Stimulated activated naive CD8-positive, alpha-beta T cell treated with anti-CD3 and anti-CD28 coated beads, Interleukin-15, amount 100 ng/mL, for 72 hours (primary cell): ENCODE measurements around the gene WDR17.
A peak's percentile ranks its signal among the peaks of the same experiment; 100 is the strongest.

Experiments used
- ATAC-seq: fragments of 150-1000 bp; cut with Tn5 transposase; 2 replicates; pipeline ENCODE4 v1.10.0; 2021; ENCODE audit warnings: mild to moderate bottlenecking, moderate library complexity
- DNase-seq, 2 donors: peaks; one replicate each; pipeline ENCODE4 v3.0.0; 2021 to 2022
- H3K27ac Mint-ChIP-seq, 2 donors: one replicate each; pipeline ENCODE4 v1.8.0; 2022; ENCODE audit warnings: mild to moderate bottlenecking in 2 of 2, mixed read lengths in 2 of 2, moderate library complexity in 2 of 2
- H3K27me3 Mint-ChIP-seq: one replicate; pipeline ENCODE4 v1.8.0; 2022; ENCODE audit warnings: mixed read lengths
- H3K4me1 Mint-ChIP-seq: one replicate; pipeline ENCODE4 v1.8.0; 2022; ENCODE audit warnings: mild to moderate bottlenecking, mixed read lengths
- H3K4me3 Mint-ChIP-seq, 2 donors: one replicate each; pipeline ENCODE4 v1.8.0; 2022; ENCODE audit warnings: mild to moderate bottlenecking in 2 of 2, mixed read lengths in 2 of 2, moderate library complexity in 1 of 2
- H3K9me3 Mint-ChIP-seq, 2 donors: one replicate each; pipeline ENCODE4 v1.8.0; 2022; ENCODE audit warnings: mixed read lengths in 2 of 2

Gene WDR17

GRCh38 chr4:176149680-176150355 lies 84.2 kb downstream of the WDR17 start:
- H3K4me1 Mint-ChIP-seq = no peaks in the 10 kb centered on the region
- no peak for DNase-seq
- no peak for ATAC-seq
- peak overlapping the region in 1 of 2 donors; percentile 33 for H3K27ac Mint-ChIP-seq
- no peak overlapping the region for H3K4me3 Mint-ChIP-seq
- H3K9me3 Mint-ChIP-seq = no peaks in the 10 kb centered on the region
- no peaks in the 10 kb centered on the region for H3K27me3 Mint-ChIP-seq

- no peak overlapping the region for H3K27ac Mint-ChIP-seq
- no peaks in the 10 kb centered on the region for H3K4me1 Mint-ChIP-seq
- no peak overlapping the region for H3K4me3 Mint-ChIP-seq
- no peaks in the 10 kb centered on the region for H3K9me3 Mint-ChIP-seq
- ATAC-seq (no peak), DNase-seq (no peak)
- no peaks in the 10 kb centered on the region for H3K27me3 Mint-ChIP-seq
Measured at GRCh38 chr4:176150356-176150682, 84.7 kb downstream of the WDR17 start.

DNA sequence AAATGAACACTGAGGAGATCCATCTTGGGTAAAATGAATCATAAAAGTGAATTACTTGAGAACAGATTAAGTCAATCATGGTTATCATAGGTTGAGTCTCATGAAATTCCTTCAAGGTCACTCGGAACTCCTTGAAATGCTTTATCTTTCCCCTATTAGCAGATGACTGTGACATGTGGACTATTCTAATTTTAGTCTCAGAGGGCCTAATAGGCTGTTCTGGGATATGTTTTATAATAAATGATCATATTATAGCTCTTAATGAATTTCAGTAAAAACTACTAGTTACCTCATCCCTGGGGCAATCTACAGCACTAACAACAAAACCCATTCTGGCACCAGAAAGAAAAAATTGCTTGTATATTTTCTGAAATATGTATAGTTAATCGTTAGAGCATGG lies 85.1 kb downstream of the WDR17 start:
- DNase-seq (no peak), ATAC-seq (no peak)
- Mint-ChIP-seq H3K4me3 (no peak overlapping the region), H3K27ac (no peak overlapping the region), H3K4me1 (no peaks in the 10 kb centered on the region), H3K27me3 (no peaks in the 10 kb centered on the region), H3K9me3 (no peaks in the 10 kb centered on the region)

DNA sequence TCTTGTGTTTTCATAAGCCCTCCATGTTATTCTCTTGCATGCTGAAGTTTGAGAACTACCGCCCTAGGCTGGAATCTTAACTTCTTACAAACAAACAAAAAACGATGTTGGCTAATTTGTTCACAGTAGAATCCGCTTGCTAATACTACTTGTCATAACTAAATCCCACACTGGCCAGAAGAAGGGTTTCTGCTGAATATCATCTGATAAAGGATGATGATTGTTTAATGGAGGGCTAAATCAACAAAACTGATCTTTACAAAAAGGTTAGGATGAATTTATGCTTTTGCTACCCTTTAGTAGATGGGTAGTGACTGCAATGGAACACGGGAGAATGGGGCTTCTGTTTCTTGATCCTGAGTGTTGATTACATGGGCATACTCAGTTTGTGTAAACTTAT lies 87.5 kb downstream of the WDR17 start:
- Mint-ChIP-seq H3K4me3 (no peak overlapping the region), H3K9me3 (no peaks in the 10 kb centered on the region), H3K27ac (no peak overlapping the region), H3K4me1 (no peaks in the 10 kb centered on the region), H3K27me3 (no peaks in the 10 kb centered on the region)
- no peak for DNase-seq
- no peak for ATAC-seq

GRCh38 chr4:176156656-176157055 lies 91.0 kb downstream of the WDR17 start:
- H3K4me3 Mint-ChIP-seq = no peak overlapping the region

DNA sequence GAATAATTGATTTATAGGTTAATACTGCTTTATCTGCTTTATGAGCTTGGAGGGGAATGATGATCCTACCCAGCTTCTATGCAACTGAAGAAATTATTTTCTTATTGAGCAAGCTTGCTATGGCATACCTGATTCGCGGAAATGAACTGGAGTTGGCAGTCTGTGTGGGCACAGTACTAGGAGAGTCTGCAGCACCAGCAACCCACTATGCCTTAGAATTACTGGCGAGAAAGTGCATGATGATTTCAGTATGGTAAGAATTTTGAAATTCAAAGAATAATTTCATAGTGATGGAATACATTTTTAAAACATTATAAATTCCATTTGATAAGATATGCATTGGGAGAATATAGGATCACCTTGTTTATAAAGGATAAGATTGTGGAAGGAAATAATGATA lies 97.4 kb downstream of the WDR17 start:
- H3K4me1 Mint-ChIP-seq = no peaks in the 10 kb centered on the region
- no peak for DNase-seq
- no peaks in the 10 kb centered on the region for H3K27me3 Mint-ChIP-seq
- H3K27ac Mint-ChIP-seq = no peak overlapping the region
- no peaks in the 10 kb centered on the region for H3K9me3 Mint-ChIP-seq
- no peak for ATAC-seq
- H3K4me3 Mint-ChIP-seq = no peak overlapping the region

More at GRCh38 chr4:176156656-176157055, 91.0 kb downstream of the WDR17 start:
- no peak overlapping the region for H3K27ac Mint-ChIP-seq
- no peaks in the 10 kb centered on the region for H3K27me3 Mint-ChIP-seq
- no peaks in the 10 kb centered on the region for H3K9me3 Mint-ChIP-seq
- ATAC-seq = no peak
- no peaks in the 10 kb centered on the region for H3K4me1 Mint-ChIP-seq
- DNase-seq = no peak

DNA sequence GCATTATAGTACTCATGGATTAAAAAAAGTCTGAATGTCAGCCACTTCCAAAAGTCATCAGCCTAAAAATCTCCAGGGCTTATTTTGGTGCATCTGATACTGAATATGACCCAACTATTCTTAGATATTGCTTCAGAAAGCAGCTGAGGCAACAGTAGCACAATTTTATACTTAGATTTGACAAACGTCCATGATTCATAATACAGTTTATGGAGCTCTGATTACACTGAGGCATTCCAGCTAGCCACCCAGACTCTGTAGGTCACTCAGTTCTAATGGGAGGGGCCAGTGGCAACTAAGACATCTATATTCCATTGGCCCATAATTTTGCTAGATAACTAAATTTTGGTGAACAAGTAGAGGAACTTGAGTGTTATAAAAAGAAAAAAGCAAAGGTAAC lies 119.4 kb downstream of the WDR17 start:
- ATAC-seq = no peak
- Mint-ChIP-seq H3K4me3 (no peak overlapping the region), H3K27ac (no peak overlapping the region), H3K4me1 (peaks cover 25% of the 10 kb centered on the region), H3K9me3 (no peaks in the 10 kb centered on the region), H3K27me3 (peaks cover 15% of the 10 kb centered on the region)
- DNase-seq = no peak

- Mint-ChIP-seq H3K27me3 (peaks cover 18% of the 10 kb centered on the region), H3K9me3 (no peaks in the 10 kb centered on the region), H3K4me1 (peaks cover 25% of the 10 kb centered on the region), H3K4me3 (no peak overlapping the region), H3K27ac (no peak overlapping the region)
- DNase-seq (no peak), ATAC-seq (no peak)
Measured at GRCh38 chr4:176186067-176186466, 120.4 kb downstream of the WDR17 start.

GRCh38 chr4:176186671-176187395 lies 121.2 kb downstream of the WDR17 start:
- Mint-ChIP-seq H3K4me1 (peaks cover 25% of the 10 kb centered on the region), H3K27ac (no peak overlapping the region), H3K4me3 (no peak overlapping the region), H3K9me3 (no peaks in the 10 kb centered on the region), H3K27me3 (peaks cover 26% of the 10 kb centered on the region)
- ATAC-seq (no peak), DNase-seq (no peak)

- no peak overlapping the region for H3K4me3 Mint-ChIP-seq
- ATAC-seq = peak; percentile 92
- peaks cover 25% of the 10 kb centered on the region for H3K4me1 Mint-ChIP-seq
- H3K27ac Mint-ChIP-seq = no peak overlapping the region
- DNase-seq = no peak
- peaks cover 32% of the 10 kb centered on the region for H3K27me3 Mint-ChIP-seq
- no peaks in the 10 kb centered on the region for H3K9me3 Mint-ChIP-seq
Measured at GRCh38 chr4:176187624-176188023, 122.0 kb downstream of the WDR17 start.

DNA sequence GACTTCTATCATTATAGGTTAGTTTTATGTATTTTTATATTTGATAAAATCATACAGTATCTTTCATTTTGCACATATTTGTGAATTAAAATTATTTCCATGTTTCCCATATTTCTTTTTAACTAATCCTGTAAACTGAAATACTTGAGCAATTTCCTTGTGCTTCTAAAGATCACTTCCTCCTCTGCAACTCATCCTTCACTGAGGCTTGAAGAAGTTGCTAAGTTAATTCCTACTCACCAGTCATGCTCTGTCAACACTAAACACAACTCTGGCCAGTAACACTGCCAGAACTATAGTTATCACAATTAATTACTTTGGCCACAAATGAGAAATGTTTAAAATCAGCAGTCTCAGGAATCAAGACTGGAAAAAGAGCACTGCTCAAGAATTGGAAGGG lies 123.0 kb downstream of the WDR17 start:
- ATAC-seq (no peak), DNase-seq (no peak)
- Mint-ChIP-seq H3K4me1 (peaks cover 33% of the 10 kb centered on the region), H3K9me3 (no peaks in the 10 kb centered on the region), H3K4me3 (no peak overlapping the region), H3K27me3 (peaks cover 32% of the 10 kb centered on the region), H3K27ac (no peak overlapping the region)

DNA sequence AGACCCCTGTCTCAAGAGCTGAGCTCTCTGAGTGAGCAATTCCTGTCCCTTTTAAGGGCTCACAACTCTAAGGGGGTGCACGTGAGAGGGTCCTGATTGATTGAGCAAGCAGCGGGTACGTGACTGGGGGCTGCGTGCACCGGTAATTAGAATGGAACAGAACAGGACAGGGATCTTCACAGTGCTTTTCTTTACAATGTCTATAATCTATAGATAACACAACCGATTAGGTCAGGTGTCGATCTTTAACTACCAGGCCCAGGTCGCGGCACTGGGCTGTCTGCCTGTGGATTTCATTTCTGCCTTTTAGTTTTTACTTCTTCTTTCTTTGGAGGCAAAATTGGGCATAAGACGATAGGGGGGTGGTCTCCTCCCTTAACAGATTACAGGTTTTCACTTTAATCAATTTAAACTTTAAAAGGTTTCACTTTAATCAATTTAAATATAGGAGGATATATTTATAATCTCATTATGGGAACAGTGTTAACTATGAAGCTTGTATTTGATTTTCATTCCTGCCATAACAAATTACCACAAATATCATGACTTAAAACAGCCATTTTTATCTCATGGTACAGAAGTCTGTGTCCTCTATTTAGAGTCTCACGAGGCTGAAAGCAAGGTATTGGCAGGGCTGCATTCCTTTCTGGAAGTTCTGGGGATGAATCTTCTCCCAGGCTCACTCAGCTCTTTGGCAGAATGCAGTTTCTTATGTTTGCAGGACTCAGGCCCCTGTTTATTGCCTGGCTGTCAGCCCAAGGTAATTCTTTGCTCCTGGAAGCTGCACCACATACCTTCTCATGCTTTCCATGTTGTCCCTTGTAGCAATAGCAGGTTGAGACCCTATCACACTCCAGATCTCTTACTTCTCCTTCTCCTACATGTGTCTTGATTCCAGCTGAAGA lies 124.5 kb downstream of the WDR17 start:
- Mint-ChIP-seq H3K9me3 (no peaks in the 10 kb centered on the region), H3K27me3 (peaks cover 32% of the 10 kb centered on the region), H3K4me1 (peaks cover 47% of the 10 kb centered on the region), H3K4me3 (no peak overlapping the region), H3K27ac (no peak overlapping the region)
- DNase-seq (no peak), ATAC-seq (no peak)

GRCh38 chr4:176191974-176192373 lies 126.3 kb downstream of the WDR17 start:
- peaks cover 53% of the 10 kb centered on the region for H3K4me1 Mint-ChIP-seq
- no peak for DNase-seq
- no peak overlapping the region for H3K4me3 Mint-ChIP-seq
- H3K27me3 Mint-ChIP-seq = peaks cover 32% of the 10 kb centered on the region
- no peak overlapping the region for H3K27ac Mint-ChIP-seq
- no peaks in the 10 kb centered on the region for H3K9me3 Mint-ChIP-seq
- ATAC-seq = no peak

- H3K27ac Mint-ChIP-seq = peak overlapping the region in 1 of 2 donors; percentile 33
- no peak overlapping the region for H3K4me3 Mint-ChIP-seq
- DNase-seq (no peak), ATAC-seq (no peak)
- H3K4me1 Mint-ChIP-seq = peaks cover 53% of the 10 kb centered on the region
- peaks cover 40% of the 10 kb centered on the region for H3K27me3 Mint-ChIP-seq
- peaks cover 8 to 11% of the 10 kb centered on the region in 2 donors for H3K9me3 Mint-ChIP-seq
Measured at GRCh38 chr4:176193126-176193525, 127.5 kb downstream of the WDR17 start.

- peaks cover 39% of the 10 kb centered on the region for H3K27me3 Mint-ChIP-seq
- H3K9me3 Mint-ChIP-seq = peaks cover 8 to 12% of the 10 kb centered on the region in 2 donors
- H3K27ac Mint-ChIP-seq = peak overlapping the region; percentile 34 to 78
- ATAC-seq = peak; percentile 88
- peak; percentile 32 to 74 for DNase-seq
- H3K4me1 Mint-ChIP-seq = peaks cover 49% of the 10 kb centered on the region
- peak overlapping the region; percentile 63 to 65 for H3K4me3 Mint-ChIP-seq
Measured at GRCh38 chr4:176193938-176194337, 128.3 kb downstream of the WDR17 start.
